ENCODE data around the gene FAM168A.
"Not testable (repeated sequence)": the region's sequence is repeated elsewhere in the genome, so short reads cannot be mapped to it uniquely, and the experiment has no call there.

The FAM168A gene

GRCh38 chr11:73597336-73597955 is 466 bp downstream of the FAM168A start:
- peak overlapping the region; percentile 78 for H3K4me3 ChIP-seq (ENCODE audit: low read depth, low read length)
- no peak for DNase-seq (ENCODE audit: low read depth)

GRCh38 chr11:73596547-73596946 is 1.4 kb downstream of the FAM168A start:
- no peak for DNase-seq (ENCODE audit: low read depth)
- peak overlapping the region; percentile 78 for H3K4me3 ChIP-seq (ENCODE audit: low read depth, low read length)

GRCh38 chr11:73592640-73593039 is 5.3 kb downstream of the FAM168A start:
- H3K4me3 ChIP-seq (ENCODE audit: low read depth, low read length): no peak overlapping the region
- DNase-seq (ENCODE audit: low read depth): no peak

- no peak for DNase-seq (ENCODE audit: low read depth)
- no peak overlapping the region for H3K4me3 ChIP-seq (ENCODE audit: low read depth, low read length)
Measured at GRCh38 chr11:73591743-73592142, 6.2 kb downstream of the FAM168A start.

- DNase-seq (ENCODE audit: low read depth): no peak
- H3K4me3 ChIP-seq (ENCODE audit: low read depth, low read length): no peak overlapping the region
Measured at GRCh38 chr11:73590991-73591390, 6.9 kb downstream of the FAM168A start.

- DNase-seq (ENCODE audit: low read depth): no peak
Measured at GRCh38 chr11:73586791-73587190, 11.1 kb downstream of the FAM168A start.

GRCh38 chr11:73585834-73586575 is 11.9 kb downstream of the FAM168A start:
- H3K4me3 ChIP-seq (ENCODE audit: low read depth, low read length): no peak overlapping the region
- no peak for DNase-seq (ENCODE audit: low read depth)

More at GRCh38 chr11:73586791-73587190, 11.1 kb downstream of the FAM168A start:
- H3K4me3 ChIP-seq (ENCODE audit: low read depth, low read length): no peak overlapping the region

GRCh38 chr11:73584831-73585230 is 13.1 kb downstream of the FAM168A start:
- no peak for DNase-seq (ENCODE audit: low read depth)
- H3K4me3 ChIP-seq (ENCODE audit: low read depth, low read length): no peak overlapping the region

GRCh38 chr11:73582653-73583052 is 15.3 kb downstream of the FAM168A start:
- no peak for DNase-seq (ENCODE audit: low read depth)
- H3K4me3 ChIP-seq (ENCODE audit: low read depth, low read length): no peak overlapping the region

- not testable (repeated sequence) for DNase-seq (ENCODE audit: low read depth)
Measured at GRCh38 chr11:73580749-73581148, 17.2 kb downstream of the FAM168A start.

GRCh38 chr11:73579641-73580434 is 18.1 kb downstream of the FAM168A start:
- no peak for DNase-seq (ENCODE audit: low read depth)
- no peak overlapping the region for H3K4me3 ChIP-seq (ENCODE audit: low read depth, low read length)

More at GRCh38 chr11:73580749-73581148, 17.2 kb downstream of the FAM168A start:
- H3K4me3 ChIP-seq (ENCODE audit: low read depth, low read length): not testable (repeated sequence)

- DNase-seq (ENCODE audit: low read depth): no peak
- no peak overlapping the region for H3K4me3 ChIP-seq (ENCODE audit: low read depth, low read length)
Measured at GRCh38 chr11:73578592-73579185, 19.2 kb downstream of the FAM168A start.

- DNase-seq (ENCODE audit: low read depth): no peak
Measured at GRCh38 chr11:73577496-73577917, 20.4 kb downstream of the FAM168A start.

GRCh38 chr11:73576185-73576614 is 21.7 kb downstream of the FAM168A start:
- H3K4me3 ChIP-seq (ENCODE audit: low read depth, low read length): no peak overlapping the region

More at GRCh38 chr11:73577496-73577917, 20.4 kb downstream of the FAM168A start:
- no peak overlapping the region for H3K4me3 ChIP-seq (ENCODE audit: low read depth, low read length)

GRCh38 chr11:73571982-73572381 is 25.9 kb downstream of the FAM168A start:
- DNase-seq (ENCODE audit: low read depth); H3K4me3 ChIP-seq (ENCODE audit: low read depth, low read length): not testable (repeated sequence)

More at GRCh38 chr11:73576185-73576614, 21.7 kb downstream of the FAM168A start:
- no peak for DNase-seq (ENCODE audit: low read depth)

GRCh38 chr11:73570415-73571114 is 27.3 kb downstream of the FAM168A start:
- peak; percentile 11 for DNase-seq (ENCODE audit: low read depth)

GRCh38 chr11:73566977-73567755 is 30.7 kb downstream of the FAM168A start:
- no peak overlapping the region for H3K4me3 ChIP-seq (ENCODE audit: low read depth, low read length)

More at GRCh38 chr11:73570415-73571114, 27.3 kb downstream of the FAM168A start:
- no peak overlapping the region for H3K4me3 ChIP-seq (ENCODE audit: low read depth, low read length)

GRCh38 chr11:73566422-73566821 is 31.5 kb downstream of the FAM168A start:
- DNase-seq (ENCODE audit: low read depth): no peak
- no peak overlapping the region for H3K4me3 ChIP-seq (ENCODE audit: low read depth, low read length)

More at GRCh38 chr11:73566977-73567755, 30.7 kb downstream of the FAM168A start:
- no peak for DNase-seq (ENCODE audit: low read depth)
